GM21381 (cell line): ENCODE results near the gene RNF20.
"Not testable (repeated sequence)": the region's sequence is repeated elsewhere in the genome, so short reads cannot be mapped to it uniquely, and the experiment has no call there.

Experiments
- ATAC-seq: cut with Tn5 transposase; IDR thresholded peaks from one replicate; pipeline ENCODE4 v1.9.1; 2021; ENCODE audit warnings: mild to moderate bottlenecking, moderate library complexity; ENCODE audit not compliant: unreplicated experiment

Gene RNF20

GRCh38 chr9:101530076-101530711 is 3.5 kb upstream of the RNF20 start:
- peak; percentile 38 for ATAC-seq

- no peak for ATAC-seq
These were observed 2.7 kb downstream of the RNF20 start for GRCh38 chr9:101536351-101536750.

GRCh38 chr9:101536938-101537337 is 3.3 kb downstream of the RNF20 start:
- no peak for ATAC-seq

GRCh38 chr9:101540069-101540468 is 6.4 kb downstream of the RNF20 start:
- no peak for ATAC-seq

- ATAC-seq, result no peak
These were observed 9.6 kb downstream of the RNF20 start for GRCh38 chr9:101543098-101543735.

- not testable (repeated sequence) for ATAC-seq
These were observed 15.9 kb downstream of the RNF20 start for GRCh38 chr9:101549472-101550098.

- no peak for ATAC-seq
These were observed 28.1 kb downstream of the RNF20 start for GRCh38 chr9:101561740-101562139.

GRCh38 chr9:101562966-101563365 is 29.3 kb downstream of the RNF20 start:
- no peak for ATAC-seq

- no peak for ATAC-seq
These were observed 30.6 kb downstream of the RNF20 start for GRCh38 chr9:101564252-101564651.

GRCh38 chr9:101566904-101567724 is 33.5 kb downstream of the RNF20 start:
- ATAC-seq, result no peak

- no peak for ATAC-seq
These were observed 34.2 kb downstream of the RNF20 start for GRCh38 chr9:101567725-101568350.

- no peak for ATAC-seq
These were observed 36.3 kb downstream of the RNF20 start for GRCh38 chr9:101569741-101570501.

GRCh38 chr9:101571114-101571513 is 37.5 kb downstream of the RNF20 start:
- no peak for ATAC-seq

GRCh38 chr9:101572316-101572715 is 38.7 kb downstream of the RNF20 start:
- ATAC-seq, result no peak

- ATAC-seq, result no peak
These were observed 41.2 kb downstream of the RNF20 start for GRCh38 chr9:101574731-101575333.

GRCh38 chr9:101578378-101578777 is 44.7 kb downstream of the RNF20 start:
- ATAC-seq, result peak; percentile 60

GRCh38 chr9:101579711-101580545 is 46.3 kb downstream of the RNF20 start:
- no peak for ATAC-seq

GRCh38 chr9:101582553-101582952 is 48.9 kb downstream of the RNF20 start:
- no peak for ATAC-seq

- no peak for ATAC-seq
These were observed 52.1 kb downstream of the RNF20 start for GRCh38 chr9:101585740-101586139.
